ENCODE measurements around the gene ROR2. TPM values are rescaled to one million over a fixed set of nuclear protein-coding genes. Genes with fewer than 3 reads are reported as not detected.

ROR2 gene
- total and polyA plus RNA-seq, 2 of the 8 experiments (the other 6 are each of a cell fraction or from before 2014, with no cell fraction given) = 2.7 to 4.3 TPM

DNA sequence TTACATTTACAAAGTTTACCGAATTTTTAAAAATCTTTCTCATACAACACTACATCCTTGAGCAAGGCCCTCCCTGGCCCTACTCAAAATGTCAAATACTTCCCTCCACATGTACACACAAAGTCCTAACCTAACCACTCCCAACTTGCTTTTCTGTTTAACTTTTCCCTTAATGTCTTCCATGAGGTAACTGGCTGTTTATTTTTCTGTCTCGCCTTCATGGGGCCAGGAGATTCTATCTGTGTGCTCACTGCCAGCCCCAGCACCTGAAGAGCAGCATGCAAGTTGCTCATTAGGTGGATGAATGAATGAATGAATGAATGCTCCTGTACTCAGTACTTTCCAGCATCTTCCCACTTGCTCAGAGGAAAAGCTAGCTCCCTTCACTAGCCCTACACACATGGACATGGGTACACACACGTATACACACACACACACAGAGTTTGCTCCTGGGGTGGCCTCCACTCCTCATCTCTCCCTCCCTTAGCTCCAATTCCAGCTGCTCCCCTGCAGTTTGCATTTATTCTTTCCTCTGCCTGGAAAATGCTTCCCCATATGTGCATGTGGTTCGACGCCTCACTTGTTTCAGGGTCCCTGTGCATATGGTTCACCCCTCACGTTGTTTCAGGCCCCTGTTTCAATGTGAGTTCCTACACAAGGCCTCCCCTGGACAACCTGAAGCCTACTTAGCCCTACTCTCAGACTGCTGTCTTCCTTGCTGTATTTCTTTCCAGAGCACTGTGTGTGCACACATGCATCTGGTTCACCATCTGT is 165.2 kb downstream of the ROR2 start:
- H2BK12ac ChIP-seq (ENCODE audit: low read depth, low read length) = no peak overlapping the region
- DNase-seq (ENCODE audit: low read depth in 1 of 2, low spot score in 2 of 2) (no peak), FAIRE-seq (no peak)
- WGBS, 2 experiments (ENCODE audit: extremely low coverage in 1 of 2, insufficient coverage in 1 of 2, insufficient read length in 1 of 2, insufficient replicate concordance in 2 of 2, low coverage in 1 of 2, low lambda C conversion rate in 2 of 2, missing lambda C conversion rate in 1 of 2) = 82% methylated on average over 6 of the region's 6 CpGs; no CpG with 5 or more reads in 1 of the 2 experiments
- H2AK5ac ChIP-seq (ENCODE audit: low read depth, low read length) = no peak overlapping the region
- ChIA-PET POLR2A (ENCODE audit: partially characterized antibody) (no interaction called here), CTCF (ENCODE audit: partially characterized antibody) (interaction anchor here (1.0 to 3.1 kb wide), 2 partner anchors 9 to 26 kb away, joined by 3 to 10 read pairs; no protein-coding TSS in a partner anchor)
- no peak overlapping the region for H4K5ac ChIP-seq (ENCODE audit: insufficient read length, low read depth, low read length)
- H4K8ac ChIP-seq (ENCODE audit: extremely low read depth, insufficient read depth, low read length) = no peak overlapping the region
- H3K4ac ChIP-seq (replicated peaks; ENCODE audit: insufficient read length, low read depth, low read length) = no peak overlapping the region
- peaks cover 2% of the 10 kb centered on the region for H3K79me1 ChIP-seq (ENCODE audit: low read depth, low read length)
- no peak overlapping the region for H3K27ac ChIP-seq (ENCODE audit: low read depth, low read length)
- no peak overlapping the region for H2BK5ac ChIP-seq (ENCODE audit: low read depth, low read length)
- H2BK120ac ChIP-seq (replicated peaks; ENCODE audit: low read depth, low read length) = no peak overlapping the region
- H3K79me2 ChIP-seq (ENCODE audit: control insufficient read depth in 1 of 2, insufficient read depth in 2 of 2, low read length in 2 of 2) = no peaks in the 10 kb centered on the region
- H3K4me2 ChIP-seq (ENCODE audit: insufficient read depth in 1 of 2, low read depth in 2 of 2, low read length in 2 of 2) = no peak overlapping the region
- H3K14ac ChIP-seq (ENCODE audit: insufficient read length) = no peak overlapping the region
- H2AFZ ChIP-seq (ENCODE audit: low read length) = no peak overlapping the region
- no peak overlapping the region for H2BK15ac ChIP-seq (ENCODE audit: low read length)
- H3K9me3 ChIP-seq (ENCODE audit: insufficient read depth in 2 of 2, low read depth in 1 of 2, low read length in 1 of 2) = no peaks in the 10 kb centered on the region
- no peak overlapping the region for H4K91ac ChIP-seq (replicated peaks; ENCODE audit: insufficient read length, low read length)
- no peak overlapping the region for H2BK20ac ChIP-seq (ENCODE audit: low read length)
- no peaks in the 10 kb centered on the region; a peak in 2 of 7 replicates for H3K4me1 ChIP-seq (replicated peaks in 1 of 4; ENCODE audit: control insufficient read depth in 3 of 4, insufficient read depth in 4 of 4, low read length in 3 of 4)
- H3K9ac ChIP-seq (replicated peaks in 1 of 4; ENCODE audit: extremely low read depth in 1 of 4, low read depth in 3 of 4, low read length in 3 of 4) = no peak overlapping the region
- no peak overlapping the region for H3K56ac ChIP-seq (replicated peaks; ENCODE audit: insufficient read length, low read depth, low read length)
- H3K36me3 ChIP-seq (ENCODE audit: control insufficient read depth in 2 of 4, insufficient read depth in 4 of 4, low read length in 3 of 4) = no peaks in the 10 kb centered on the region
- TF ChIP-seq EGR1 (IDR thresholded peaks at IDR 0.05; ENCODE audit: borderline replicate concordance, low read depth, low read length) (no peak), KDM1A (IDR thresholded peaks at IDR 0.05; ENCODE audit: borderline replicate concordance, low read length) (no peak), RFX5 (IDR thresholded peaks at IDR 0.05; ENCODE audit: borderline replicate concordance, low read depth, low read length) (no peak), SUZ12 (IDR thresholded peaks at IDR 0.05; ENCODE audit: low read length) (no peak), SRF (IDR thresholded peaks at IDR 0.05; ENCODE audit: low read depth, low read length) (no peak), TBP (IDR thresholded peaks at IDR 0.05; ENCODE audit: low read depth, low read length) (no peak), CEBPB (IDR thresholded peaks at IDR 0.05; ENCODE audit: low read depth, low read length) (no peak), PHF8 (conservative IDR thresholded peaks at IDR 0.05; ENCODE audit: low read depth, low read length) (no peak), TAF1 (IDR thresholded peaks at IDR 0.05; ENCODE audit: low read depth, low read length) (no peak), BRCA1 (IDR thresholded peaks at IDR 0.05; ENCODE audit: low read depth, low read length) (no peak)
- no peaks in the 10 kb centered on the region; the same call in 1 of the 2 replicates for H3K23me2 ChIP-seq (ENCODE audit: low read depth, low read length)
- no peaks in the 10 kb centered on the region for H4K20me1 ChIP-seq (replicated peaks in 1 of 2; ENCODE audit: control insufficient read depth in 1 of 2, insufficient read depth in 2 of 2, low read length in 2 of 2)
- H3K27me3 ChIP-seq (replicated peaks in 1 of 4; ENCODE audit: control insufficient read depth in 3 of 4, extremely low read depth in 1 of 4, insufficient read depth in 3 of 4, low read length in 3 of 4) = no peaks in the 10 kb centered on the region
- no peak overlapping the region for H3K4me3 ChIP-seq (ENCODE audit: extremely low read depth in 1 of 4, insufficient read depth in 2 of 4, low read depth in 3 of 4, low read length in 4 of 4)
- H3K23ac ChIP-seq (ENCODE audit: insufficient read length) = no peak overlapping the region
- H3K18ac ChIP-seq (ENCODE audit: extremely low read depth, low read length) = no peak overlapping the region

Data from H1 (cell line).